HS-27A (cell line): ENCODE data around the gene HYAL1.

ENCODE experiments used
- DNase-seq: peaks from one replicate; pipeline ENCODE4 v3.0.0-alpha.2; 2012; ENCODE audit warnings: low read depth, missing footprints

Gene HYAL1

GRCh38 chr3:50334339-50335075 lies 31.1 kb upstream of the HYAL1 start:
- no peak for DNase-seq

GRCh38 chr3:50333744-50334328 lies 30.5 kb upstream of the HYAL1 start:
- DNase-seq, result no peak

DNA sequence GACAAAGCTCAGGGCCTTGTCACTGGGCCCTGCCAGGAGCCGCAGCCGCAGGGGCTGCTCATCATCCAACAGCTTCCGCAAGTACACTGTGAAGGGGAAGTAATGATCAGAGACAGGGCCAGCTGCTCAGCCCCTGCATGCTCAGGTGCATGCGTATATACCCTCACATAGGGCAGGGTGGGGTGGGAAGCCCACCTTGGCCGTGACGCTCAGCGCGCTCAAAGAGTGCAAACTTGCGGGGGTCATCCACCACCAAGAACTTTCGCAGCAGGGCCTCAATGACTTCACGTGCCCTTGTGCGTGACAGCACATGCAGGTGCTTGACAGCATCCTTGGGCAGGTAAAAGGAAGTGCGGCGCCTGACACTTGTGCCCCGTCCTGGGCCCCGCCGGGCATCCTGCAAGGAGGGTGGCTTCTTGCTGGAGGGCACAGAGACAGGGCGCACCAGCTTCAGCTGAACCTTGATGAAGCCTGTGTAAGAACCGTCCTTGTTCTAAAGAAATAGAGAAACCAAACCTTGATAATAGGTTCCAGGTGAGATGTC lies 28.1 kb upstream of the HYAL1 start:
- no peak for DNase-seq

DNA sequence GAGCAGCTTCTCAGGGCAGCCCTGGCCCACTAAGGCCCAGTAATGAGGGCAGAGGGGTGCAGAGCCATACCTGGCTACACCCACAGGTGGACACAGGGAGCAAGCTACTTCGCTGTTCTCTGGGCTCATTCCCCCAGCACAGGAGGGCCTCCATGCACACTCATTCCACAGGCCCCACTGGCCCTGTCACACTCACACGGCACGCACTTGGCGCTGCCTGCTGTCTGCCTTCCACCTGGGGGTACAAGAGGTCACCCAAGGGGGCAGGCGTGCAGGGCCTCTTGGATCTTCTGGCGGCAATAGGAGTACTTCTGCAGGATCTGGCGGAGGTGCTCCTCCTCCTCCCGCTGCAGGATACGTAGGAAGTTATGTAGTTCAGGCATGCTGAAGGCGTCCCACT lies 27.0 kb upstream of the HYAL1 start:
- no peak for DNase-seq

DNA sequence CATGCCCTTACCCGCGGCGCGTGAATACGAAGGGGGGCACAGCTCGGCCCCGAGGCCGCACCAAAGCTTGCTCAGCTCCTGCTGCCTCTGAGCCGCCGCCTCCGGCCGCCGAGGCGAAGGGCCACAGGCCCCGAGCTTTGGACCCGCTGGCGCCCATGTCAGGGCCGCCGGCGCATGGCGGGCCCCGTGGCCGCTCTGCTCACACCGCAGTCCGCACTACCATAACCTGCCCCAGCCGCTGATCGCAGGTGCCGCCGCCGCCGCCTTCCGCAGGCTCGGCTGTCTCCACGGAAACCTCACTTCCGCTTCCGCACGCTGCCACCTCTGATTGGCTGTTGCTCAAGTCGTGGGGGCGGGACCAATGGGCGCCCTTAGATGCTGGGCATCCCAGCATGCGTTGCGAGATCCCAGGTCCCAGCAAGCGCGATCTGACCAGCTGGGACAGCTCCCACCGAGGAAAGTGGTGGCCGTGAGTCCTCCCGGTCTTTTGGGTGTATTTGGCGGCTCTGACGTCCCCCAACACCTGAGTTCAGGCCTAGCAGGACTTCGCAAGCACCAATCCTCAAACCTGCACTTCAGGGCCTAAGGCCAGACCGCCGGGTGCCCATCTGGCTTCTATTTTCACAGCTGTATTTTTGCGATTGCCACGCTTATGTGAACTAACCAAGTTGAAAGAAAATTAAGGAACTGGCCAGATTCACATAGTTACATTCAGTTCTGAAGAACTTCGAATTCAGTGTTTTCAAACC lies 24.7 kb upstream of the HYAL1 start, which contains the start of gene TUSC2:
TSS of gene TUSC2 (minus strand) at position 281 of the 749 bp plus-strand sequence. CDS start at position 157, 124 bp downstream.
- DNase-seq, result peak; percentile 94

DNA sequence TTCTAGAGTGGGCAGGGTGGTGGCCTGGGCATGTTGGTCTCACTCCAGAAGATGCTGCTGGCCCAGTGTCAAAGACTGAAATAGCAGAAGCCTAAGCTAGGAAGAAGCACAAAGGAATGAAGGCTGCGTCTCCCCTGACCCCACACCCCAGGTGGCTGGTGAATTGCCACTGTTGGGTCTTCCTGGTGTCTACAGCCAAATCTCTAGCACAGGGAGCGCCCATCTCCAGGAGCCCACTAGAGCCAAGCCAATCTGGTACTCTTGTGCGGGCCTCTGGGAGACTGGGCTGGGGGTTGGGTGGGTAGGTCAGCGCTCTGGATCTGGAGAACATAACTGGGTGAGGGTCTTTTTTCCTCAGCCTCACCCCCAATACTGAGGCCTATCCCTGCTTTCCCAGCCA lies 23.8 kb upstream of the HYAL1 start:
- no peak for DNase-seq

DNA sequence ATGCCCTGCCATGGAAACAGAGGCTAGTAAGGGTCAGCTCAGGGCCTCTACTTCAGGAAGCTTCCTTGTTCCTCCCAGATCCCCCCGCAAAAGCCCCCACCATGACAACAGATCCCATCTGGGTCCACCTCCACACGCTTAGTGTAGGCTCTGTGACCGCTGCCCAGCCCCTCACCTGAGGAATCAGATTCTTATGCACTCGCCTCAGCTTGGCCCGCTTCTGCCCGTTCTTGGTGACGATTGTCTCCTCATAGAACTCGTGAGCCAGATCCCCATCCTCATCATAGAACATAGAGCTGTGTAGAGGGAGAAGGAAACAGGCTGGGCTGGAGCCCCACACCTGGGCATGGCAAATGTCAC lies 22.8 kb upstream of the HYAL1 start:
- DNase-seq, result no peak

DNA sequence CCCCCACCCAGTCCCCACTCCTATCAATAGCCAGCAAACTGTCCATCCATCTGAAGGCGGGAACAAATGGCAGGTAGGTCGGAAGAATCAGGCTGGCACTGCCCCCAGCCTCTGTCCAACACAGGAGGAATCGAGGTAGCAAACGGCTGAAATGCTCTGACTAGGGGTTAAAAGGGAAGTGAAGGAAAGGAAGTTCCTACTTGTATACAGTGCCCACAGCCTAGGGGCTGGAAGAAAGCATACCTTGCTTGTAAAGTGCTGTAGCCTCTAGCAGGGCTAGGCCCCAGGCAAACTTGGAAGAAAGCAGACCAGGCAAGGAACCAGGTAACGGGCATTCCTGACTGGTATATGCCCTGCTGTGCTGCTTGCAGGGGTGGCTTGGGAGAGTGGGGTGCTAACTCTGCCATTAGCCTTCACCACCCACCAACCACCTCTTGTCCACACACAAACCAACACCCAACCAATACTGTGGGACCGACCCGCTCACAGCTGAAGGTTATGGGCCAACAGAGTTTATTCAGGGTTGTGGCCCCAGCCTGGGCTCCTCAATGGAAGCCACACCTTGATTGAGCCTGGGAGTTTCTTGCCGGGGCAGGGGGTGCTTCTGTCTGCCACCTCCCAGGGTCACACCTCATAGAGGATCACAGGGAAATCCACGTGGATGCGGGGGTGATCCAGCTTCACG lies 22.3 kb upstream of the HYAL1 start:
- DNase-seq, result no peak

DNA sequence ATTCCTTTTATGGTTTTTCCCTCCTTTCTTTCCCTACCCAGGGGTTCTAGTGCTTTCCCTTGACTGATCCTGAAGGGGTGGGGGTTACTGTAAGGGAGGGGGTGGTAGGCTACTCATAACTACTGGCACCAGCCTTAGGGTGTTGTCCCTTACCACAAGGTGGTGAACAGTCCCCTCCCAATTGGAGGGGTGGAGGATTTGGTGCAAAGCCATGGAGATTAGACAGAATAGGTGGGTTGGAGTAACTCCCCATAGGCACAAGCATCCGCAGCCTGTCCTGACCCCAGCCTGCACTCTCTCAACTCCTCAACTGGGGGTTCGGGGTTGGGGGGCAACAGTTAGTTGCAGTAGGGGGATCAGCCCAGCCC lies 21.7 kb upstream of the HYAL1 start:
- no peak for DNase-seq

- peak; percentile 51 for DNase-seq
Measured at GRCh38 chr3:50324351-50325112, 21.2 kb upstream of the HYAL1 start.

DNA sequence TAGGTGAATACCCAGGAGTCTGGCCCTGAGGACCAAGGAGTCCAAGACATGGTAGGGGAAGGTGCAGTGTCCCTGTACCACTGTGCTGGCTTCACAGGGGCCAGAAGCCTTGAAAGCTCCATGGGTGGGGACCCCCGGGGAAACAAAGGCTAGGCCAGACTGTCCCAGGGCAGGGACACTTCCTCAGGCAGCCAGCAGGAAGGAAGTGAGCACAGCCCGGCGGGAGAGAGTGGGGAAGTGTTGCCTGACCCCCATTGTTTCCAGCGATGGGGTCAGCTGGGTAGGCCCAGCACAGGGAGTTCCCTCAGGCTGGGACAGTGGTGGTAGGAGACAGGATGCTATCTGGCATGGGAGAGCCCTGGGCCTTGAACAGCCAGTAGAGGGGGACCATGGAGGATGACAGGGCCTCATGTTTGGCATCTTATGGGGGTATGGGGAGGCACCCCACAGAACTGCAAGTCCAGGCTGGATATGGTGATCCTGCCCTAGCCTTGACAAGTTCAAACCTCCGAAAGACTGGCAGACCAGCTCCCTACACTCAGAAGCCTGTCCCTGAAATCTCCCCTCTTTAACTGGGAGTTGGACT lies 20.3 kb upstream of the HYAL1 start:
- DNase-seq, result no peak

GRCh38 chr3:50323092-50323600 lies 19.8 kb upstream of the HYAL1 start:
- no peak for DNase-seq

- DNase-seq, result no peak
Measured at GRCh38 chr3:50322386-50323091, 19.2 kb upstream of the HYAL1 start, which contains the start of gene HYAL2. HYAL2 (minus strand) TSS chr3:50322745; CDS start chr3:50320489, 2,256 bp downstream.

DNA sequence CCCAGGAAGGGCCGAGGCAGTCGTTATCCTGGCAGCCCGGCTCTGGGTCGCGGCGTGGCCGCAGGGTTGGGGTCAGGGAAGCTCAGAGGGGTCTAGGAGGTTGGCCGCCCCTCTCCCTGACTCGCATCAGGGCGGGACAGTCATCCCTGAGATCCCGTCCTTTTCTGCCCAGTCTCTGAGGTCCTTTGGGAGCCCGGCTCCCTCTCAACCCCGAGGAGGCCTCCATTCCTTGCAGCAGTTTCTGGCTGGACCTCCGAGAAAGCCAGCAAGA lies 18.7 kb upstream of the HYAL1 start:
- no peak for DNase-seq

DNA sequence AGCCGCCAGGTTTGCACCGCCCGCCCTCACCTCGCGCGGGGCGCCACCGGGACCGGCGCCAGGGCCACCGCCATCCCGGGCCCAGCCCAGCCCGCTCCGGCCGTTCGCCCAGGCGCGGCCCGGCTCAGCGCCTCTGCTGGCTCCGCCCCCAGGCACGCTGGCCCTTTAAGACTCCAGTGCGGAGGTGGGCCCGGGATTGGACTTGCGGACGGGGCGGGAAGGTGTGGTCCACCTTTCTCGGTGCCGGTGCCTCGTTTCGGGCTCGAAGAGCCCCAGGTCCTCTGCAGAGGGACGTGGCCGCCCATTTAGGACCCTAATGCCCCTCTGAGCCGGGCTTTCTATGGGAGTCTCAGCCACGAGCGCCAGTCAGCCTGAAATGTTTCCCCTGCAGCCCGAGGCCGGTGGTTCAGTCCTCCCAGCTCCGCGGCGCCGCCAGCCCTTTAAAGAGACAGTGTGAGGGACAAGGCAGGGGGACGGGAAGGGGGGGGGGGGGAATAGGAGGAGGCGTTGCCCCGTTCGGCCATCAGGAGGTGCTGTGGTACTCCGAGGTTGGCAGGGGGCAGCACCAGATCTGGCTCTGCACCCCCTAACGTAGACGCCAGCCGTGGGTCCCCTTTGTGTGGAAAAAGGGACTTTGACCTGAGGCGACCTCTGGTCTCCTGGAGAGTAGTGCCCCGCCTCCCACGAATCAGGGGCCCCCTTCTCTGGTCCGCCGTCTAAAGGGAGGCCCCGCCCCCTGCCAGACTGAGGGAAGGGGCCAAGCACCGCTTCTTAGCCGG lies 18.2 kb upstream of the HYAL1 start:
- no peak for DNase-seq

DNA sequence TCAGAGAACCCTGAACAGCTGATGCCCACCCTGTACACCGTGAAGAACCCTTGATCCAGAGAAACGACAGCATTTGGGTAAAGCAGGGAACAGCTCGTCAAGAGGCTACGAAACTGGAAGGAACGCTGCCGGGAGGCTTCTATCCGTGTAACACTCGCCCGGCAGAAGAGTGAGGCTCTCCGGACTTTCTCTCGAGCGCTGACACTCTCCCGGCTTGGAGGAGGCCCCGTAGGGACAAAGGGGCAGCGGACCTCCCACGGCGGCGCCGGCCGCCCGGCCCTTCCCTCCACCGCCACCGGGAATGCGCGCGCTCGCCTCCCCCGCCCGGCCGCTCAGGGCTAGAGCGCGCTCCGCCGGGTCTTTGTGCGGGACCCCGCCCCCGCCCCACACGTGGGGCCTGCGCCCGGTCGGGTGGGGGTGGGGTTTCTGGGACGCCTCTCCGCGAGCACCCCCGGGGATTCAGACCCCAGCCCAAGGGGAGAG lies 17.5 kb upstream of the HYAL1 start:
- no peak for DNase-seq

- DNase-seq, result no peak
Measured at GRCh38 chr3:50319894-50320625, 16.7 kb upstream of the HYAL1 start.

- DNase-seq, result no peak
Measured at GRCh38 chr3:50319181-50319893, 16.0 kb upstream of the HYAL1 start.
